HG03159 (cell line): ENCODE data around the gene TLCD5.

ENCODE experiments used
- ATAC-seq: cut with Tn5 transposase; IDR thresholded peaks from one replicate; pipeline ENCODE4 v1.9.1; 2021; ENCODE audit warnings: mild to moderate bottlenecking, moderate library complexity; ENCODE audit not compliant: unreplicated experiment

Gene TLCD5

DNA sequence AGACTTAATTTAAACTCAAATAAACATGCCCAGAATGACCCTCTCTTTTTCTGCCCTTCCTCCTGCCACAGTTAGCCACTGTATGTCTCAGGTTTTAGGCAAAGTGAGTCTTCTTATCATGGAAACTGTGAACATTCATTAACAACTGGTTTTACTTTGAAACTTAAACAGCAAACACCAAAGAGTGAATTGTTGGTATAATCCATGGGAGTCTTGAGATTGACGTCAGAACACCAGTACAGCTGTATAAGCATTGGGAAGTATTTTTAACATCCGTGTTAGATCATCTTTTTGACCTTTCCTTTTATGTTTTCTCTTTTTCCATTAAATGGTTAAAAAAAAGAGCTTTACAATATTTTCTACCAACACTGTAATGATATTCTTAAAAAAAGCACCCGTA is 50.0 kb downstream of the TLCD5 start:
- no peak for ATAC-seq

DNA sequence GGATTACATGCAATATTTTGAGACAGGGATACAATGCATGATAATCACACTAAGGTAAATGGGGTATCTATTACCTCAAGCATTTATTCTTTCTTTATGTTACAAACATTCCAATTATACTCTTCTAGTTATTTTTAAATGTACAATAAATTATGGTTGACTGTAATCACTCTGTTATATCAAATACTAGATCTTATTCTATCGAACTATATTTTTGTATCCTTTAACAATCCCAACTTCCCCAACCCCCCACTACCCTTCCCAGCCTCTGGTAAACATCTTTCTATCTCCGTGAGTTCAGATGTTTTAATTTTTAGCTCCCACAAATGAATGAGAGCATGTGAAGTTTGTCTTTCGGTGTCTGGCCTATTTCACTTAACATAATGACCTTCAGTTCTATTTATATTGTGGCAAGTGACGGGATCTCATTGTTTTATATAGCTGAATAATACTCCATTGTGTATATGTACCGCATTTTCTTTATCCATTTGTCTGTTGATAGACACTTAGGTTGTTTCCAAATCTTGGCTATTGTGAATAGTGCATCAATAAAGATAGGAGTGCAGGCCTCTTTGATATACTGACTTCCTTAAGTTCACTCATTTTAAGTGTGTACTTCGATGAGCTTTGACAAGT is 51.6 kb downstream of the TLCD5 start:
- no peak for ATAC-seq

DNA sequence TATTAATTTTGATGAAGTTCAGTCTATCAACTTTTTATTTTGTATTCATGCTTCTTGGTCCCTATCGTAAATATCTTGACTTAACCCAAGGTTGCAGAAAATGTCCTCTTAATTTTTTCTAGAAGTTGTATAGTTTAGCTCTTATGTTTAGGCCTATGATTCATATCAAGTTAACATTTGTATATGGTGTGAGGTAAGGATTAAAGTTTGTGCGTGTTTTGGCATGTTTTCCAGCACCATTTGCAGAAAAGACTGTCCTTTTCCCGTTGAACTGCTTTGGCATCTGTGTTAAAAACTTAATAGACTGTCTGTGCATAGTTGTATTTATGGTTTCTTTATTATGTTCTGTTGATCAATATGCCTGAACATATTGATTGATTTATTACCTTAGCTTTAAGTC is 53.4 kb downstream of the TLCD5 start:
- no peak for ATAC-seq

DNA sequence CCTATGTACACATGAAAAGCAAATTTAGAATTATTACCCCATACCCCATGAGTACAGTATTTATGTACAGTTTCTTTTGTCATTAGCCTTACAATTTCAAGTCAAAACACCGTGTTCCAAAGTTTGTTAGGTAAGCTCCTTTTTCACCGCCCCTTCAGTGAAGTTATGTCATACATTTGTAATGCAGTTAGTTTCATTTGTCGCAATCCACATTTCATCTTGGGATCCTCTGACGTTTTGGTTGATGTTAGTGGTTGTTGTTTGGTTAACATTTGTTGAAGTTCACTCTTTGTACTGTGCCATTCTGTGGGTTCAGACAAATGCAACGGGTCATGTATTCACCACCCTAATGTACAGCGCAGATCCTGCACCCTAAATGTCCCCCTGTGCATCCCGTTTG is 56.3 kb downstream of the TLCD5 start:
- no peak for ATAC-seq
